Measurements from ENCODE around the gene SLC8A2.

The SLC8A2 gene

DNA sequence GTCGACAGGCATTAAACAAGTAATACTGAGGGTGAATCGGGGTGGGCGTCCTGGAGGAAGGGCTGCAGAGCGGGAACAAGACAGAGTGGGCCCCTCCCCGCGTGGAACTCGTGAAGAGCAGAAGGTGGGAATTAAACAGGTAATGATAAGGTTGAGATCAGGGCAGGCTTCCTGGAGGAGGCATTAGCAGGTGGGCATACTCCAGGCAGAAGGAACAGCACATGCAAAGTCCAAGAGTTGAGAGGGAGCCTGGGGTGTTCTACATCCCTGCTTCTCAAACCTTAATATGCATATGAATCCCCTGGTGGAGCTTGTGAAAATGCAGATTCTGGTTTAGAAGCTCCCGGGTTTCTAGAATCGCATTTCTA, 23.3 kb downstream of the SLC8A2 start:
- no peak for DNase-seq

DNA sequence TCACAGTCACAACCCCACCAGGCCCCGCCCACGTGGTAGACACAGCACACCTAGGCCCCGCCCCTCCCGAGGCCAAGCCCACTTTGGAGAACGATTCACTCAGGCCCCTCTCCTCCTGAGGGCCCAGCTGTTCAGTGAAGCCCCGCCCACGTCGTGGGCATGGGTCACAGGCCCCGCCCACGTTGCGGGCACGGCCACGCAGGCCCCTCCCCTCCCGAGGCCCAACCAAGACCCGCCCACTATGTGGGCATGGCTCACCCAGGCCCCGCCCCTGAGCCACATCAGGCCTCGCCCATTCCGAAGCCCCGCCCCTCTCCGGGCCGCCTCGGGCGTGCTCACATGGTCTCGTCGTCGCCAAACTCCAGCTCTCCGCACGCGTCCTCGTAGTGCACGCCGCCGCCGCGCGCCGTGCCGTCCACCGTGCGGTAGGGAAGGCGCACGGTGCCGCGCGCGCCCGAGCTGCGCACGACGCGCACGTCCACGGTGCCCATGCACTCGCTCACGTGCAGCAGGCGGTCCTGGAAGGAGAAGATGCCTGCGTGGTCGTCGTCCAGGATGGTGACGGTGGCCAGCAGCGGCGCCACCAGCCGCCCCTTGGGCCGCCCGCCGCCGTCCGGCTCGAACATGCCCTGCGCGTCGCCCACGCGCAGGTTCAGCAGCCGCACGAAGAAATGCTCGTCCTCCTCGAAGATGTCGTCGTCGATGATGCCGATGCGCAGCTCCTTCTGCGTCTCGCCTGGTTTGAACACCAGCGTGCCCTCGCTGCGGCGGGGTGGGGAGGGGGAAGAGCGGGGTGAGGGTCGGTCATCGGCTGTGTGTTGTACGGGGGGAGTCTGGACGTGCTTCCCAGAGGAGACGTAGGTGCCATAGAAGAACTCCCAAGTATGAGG, 24.0 kb downstream of the SLC8A2 start:
- peak; percentile 55 for DNase-seq

DNA sequence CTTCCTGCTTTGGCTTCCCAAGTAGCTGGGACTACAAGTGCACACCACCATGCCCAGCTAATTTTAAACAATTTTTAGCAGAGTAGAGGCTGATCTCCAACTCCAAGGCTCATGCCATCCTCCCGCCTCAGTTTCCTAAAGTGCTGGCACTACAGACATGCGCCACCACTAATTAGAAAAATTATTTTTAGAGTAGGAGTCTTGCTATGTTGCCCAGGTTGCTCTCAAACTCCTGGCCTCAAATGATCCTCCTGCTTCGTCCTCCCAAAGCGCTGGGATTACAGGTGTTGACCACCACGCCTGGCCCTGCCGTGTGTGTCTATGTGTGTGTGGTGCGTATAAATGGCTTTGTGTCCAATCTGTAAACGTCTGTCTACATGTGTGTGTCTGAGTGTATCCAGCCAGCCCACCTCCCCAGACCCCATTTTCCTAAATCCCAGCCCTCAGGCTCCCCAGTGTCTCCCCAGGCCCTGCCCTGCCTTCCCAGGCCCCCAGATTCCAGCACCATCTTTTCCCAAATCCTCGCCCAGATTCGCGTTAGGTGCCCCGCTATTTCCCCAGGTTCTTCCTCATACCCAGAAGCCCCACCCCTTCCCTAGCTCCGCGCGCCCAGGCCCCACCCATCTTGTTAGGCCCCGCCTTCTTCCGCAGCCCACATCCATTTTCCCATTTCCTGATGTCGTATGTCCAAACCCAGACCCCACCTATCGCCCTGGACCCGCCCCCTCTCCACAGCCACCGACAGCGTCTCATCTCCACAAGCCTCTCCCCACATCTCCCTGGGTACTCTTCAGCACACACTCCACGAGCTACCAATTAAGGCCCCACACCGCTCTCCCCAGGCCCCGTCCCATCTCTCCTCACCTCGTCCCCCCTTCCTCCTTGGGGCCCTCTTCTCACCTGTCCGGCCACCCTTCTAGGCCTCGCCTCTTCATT, 24.9 kb downstream of the SLC8A2 start:
- DNase-seq, result no peak

DNA sequence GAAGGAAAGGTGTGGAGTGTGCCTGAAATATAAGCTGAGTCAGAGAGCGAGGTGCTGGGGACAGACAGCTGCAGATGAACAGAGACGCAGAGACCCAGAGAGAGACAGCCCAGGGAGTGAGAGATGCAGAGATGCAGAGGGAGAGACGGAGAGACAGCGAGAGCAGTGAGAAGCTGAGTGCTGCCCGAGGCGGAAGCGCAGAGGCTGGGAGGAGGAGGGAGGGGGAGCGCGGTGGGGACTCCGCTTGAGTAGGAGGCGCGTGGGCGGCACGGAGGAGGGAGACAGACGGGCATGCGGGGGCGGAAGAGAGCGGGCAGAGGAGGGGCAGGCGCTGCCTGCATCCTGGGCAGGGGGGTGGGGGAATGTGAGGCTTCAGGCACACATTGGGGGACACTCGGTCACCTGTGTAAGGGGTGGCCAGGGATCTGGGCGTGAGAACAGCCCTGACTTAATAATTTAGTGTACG, 25.7 kb downstream of the SLC8A2 start:
- DNase-seq, result peak; percentile 56

DNA sequence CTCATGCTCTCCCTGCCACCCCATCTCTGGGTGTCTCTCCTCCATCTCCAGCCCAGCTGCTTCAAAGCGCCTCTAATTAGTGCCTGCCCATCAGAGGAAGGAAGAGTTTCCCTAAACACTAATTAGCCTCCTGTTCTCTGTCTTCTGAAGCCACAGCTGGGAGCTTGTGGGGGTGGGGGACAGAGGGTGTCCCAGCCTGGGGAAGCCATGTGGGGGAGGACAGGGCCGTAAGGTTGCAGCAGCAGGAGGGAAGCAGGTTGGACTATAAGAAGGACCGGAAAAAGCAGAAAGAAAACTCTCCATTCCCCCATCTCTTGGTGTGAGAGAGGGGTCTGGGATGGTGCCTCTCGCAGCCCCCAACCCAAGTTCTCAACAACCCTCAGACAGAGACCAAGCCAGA, 26.2 kb downstream of the SLC8A2 start:
- no peak for DNase-seq

DNA sequence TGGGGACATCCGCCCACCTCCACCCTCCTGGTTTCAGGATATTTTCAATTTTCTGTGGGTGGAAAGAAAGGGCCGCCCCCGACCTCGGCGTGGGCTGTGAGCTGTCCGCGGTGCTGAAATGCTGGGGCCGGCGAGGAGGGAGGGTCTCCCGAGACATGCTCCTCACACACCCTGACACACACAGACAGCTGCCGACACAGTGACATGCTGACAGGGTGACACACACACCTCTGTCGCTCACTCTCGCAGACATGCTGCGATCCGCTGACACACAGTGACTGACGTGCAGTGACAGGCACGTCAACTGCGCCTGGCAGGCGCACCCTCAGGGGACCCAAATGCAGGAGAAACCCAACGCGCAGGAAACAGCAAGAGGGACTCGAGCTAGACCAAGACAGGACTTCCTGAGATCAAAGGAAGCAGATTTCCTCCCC, 27.3 kb downstream of the SLC8A2 start:
- DNase-seq, result peak; percentile 21

DNA sequence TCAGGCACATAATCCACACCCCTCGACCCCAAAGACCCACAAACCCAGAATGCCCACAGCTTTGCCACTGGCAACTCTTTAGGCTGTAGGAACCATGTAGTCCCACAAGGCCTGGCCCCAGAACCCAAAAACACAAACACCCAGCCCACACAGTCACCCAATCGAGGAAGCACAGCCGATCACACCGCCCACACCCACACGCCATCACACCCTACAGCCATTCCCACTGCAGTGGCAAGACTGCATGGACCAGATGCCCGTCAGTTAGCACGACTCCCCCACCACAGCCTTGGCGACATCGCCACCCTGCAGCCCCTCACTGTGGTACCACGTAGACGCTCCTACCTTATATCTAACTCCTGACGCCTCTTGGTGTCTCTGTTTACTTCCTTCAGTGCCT, 28.4 kb downstream of the SLC8A2 start:
- DNase-seq, result no peak

DNA sequence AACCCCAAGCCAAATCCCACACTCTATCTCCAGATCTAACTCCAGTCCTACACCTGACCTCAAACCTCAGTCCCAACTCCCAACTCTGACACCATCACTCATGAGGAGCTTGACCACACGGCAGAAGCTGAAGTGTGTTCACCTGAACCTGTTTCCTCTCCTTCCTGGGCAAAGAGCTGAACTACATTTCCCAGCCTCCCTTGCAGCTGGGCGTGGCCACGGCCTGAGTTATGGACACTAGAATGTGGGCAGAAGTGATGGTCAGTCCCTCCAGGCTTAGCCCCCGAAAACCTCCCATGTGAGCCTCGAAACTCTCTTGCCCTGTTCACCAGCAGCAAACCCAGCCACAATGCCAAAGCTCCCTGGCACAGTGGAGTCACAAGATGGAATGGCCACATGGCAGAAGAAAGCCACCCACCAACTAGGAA, 32.9 kb downstream of the SLC8A2 start:
- no peak for DNase-seq

DNA sequence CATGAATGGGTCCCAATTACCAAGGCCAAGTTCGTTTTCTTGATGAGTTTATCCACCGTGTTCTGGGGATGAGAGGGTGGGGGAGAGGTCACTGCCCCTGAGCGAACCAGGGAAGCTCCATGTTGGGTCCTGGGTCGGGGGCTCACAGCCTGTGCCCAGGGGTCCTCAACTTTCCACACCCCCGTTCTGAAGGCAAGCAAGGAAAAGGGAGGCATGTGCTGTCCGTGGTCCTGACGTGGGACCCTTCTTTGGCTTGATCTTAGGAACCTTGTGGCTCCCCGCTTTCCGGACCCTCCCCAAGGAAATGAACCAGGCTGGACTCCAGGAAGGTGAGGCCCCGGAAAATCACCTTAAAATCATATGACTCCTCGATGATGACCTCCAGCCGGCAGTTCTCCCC, 34.2 kb downstream of the SLC8A2 start:
- no peak for DNase-seq

DNA sequence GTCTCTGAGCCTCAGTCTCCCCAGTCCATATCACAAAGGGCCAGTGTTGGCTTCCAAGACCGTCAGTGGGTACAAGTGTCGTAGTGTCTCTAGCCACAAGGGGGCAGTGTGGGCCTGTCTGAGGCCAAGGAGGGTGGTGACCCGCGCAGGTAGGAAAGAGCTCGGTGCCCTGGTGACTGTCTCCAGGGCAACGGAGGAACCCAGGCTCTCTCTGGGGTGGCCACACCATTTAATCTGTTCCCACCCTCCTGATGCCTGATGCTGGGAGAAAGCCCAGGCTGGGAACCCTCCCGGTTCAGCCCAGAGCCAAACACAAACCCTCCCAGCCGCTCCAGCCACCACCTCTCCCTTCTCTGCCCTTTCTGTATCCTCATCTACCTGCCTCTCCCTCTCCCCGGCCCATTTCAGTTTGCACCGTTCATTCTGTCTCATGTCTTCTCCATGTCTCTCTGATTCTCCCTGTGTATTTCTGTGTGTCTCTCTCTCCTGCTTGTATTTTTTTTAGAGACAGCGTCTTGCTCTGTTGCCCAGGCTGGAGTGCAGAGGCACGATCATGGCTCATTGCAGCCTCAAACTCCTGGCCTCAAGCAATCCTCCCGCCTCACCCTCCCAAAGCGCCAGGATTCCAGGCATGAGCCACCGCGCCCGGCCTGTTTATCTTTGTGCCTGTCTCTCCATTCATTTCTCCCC, 34.8 kb downstream of the SLC8A2 start:
- peak; percentile 88 for DNase-seq

DNA sequence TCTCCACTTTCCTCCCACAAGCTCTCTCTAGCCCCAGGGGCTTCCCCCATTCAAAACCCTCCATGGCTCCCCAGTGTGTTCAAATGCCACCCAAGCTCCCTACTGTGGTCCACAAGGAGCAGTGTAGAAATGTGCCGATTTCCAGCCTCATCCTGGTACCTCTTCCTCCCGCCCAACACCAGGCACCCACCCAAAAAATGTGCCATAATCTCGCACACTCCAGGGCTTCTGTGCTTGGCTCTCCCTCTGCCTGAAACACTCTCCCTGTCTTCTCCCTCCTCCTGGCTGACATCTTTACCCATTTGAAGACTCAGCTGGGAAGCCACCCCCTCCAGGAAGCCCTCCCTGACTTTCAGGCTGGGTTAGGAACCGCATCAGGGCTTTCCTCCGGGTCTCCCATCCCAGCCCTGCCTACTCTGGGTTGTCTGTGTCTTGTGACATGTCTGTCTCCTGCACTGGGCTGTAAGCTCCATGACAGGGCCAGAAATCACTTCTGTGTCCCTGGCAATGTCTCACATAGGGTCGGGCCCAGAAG, 35.7 kb downstream of the SLC8A2 start:
- DNase-seq, result no peak

DNA sequence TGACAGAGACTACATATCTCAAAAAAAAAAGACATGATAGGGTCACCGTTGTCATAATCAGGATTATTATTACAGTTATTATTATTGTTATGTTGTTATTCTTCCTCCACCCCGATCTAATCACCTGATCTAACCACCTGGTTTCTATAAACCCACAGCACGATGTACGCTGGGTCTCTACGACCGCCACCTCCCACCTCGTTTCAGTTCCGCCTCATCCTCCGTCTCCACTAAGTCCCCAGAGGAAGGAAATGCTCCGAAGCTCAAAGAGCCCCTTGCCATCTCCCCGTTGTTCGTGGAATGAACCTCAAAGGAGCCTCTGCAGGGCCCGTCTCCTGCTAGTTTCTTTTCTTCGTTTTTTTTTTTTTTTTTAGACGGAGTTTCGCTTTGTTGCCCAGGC, 36.5 kb downstream of the SLC8A2 start:
- no peak for DNase-seq

DNA sequence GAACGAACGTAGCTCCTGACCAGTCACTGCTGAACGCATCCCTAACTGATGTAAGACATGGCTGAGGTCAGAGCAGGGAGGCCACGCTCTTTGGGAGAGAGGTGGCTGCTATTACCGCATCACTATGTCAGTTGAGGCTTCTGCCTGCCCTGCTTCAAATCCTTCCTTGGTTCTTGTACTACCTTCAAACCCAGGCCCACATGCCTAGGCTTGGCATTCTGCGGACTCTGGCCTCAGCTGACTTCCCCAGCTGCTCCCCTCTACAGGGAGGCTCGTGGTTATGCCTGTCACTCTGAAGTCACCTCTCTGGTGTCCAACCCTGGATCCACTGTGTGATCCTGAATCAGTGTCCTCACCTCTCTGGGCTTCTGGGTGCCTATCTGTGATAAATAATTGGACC, 37.6 kb downstream of the SLC8A2 start:
- DNase-seq, result no peak

DNA sequence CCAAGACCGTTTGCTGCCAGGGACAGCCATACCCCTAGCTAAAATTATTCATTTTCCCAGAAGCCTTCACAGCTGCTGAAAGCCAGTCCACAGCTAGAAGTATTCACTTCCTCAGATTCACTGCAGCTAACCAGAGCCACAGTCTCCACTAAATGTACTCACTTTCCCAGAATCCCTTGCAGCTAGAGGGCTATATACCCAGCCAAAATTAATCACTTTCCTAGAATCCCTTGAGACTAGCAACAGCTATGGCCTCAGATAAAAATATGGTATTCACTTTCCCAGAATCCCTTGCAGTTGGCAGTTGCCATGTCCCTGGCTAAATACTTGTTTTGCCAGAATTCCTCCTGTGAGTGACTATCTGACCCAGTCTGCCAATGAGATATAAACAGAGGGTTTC, 38.6 kb downstream of the SLC8A2 start:
- DNase-seq, result no peak

DNA sequence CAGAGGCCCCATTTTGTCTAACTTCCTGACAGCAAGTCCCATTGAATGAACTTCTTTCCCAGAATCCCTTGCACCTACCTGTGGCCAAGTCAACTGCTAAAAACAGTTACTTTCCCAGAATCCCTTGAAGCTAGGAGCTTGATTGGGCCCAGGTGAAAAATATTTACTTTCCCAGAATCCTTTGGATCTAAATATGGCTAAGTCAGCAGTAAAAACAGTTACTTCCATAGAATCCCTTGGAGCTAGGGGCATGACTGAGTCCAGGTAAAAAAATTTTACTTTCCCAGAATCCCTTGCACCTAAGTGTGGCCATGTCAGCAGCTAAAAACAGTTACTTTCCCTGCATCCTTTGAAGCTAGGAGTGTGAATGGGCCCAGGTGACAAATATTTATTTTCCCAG, 39.2 kb downstream of the SLC8A2 start:
- DNase-seq, result no peak

DNA sequence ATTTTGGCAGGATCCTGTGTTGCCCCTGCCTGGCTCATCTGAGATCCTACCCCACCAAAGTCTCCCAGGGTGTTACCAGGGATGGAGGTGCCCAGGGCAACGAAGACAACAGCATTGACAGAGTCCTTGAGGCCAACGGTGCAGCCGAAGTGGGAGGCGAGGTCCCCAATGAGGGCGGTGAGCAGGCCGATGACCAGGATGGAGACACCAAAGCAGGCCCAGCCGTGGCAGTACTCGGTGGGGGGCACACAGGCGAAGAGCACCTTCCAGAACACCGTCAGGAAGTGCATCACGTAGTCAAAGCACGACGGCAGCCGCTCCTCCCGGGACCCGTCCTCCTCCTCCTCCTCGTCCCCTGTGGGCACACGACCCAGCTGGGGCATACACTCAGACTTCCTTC, 39.6 kb downstream of the SLC8A2 start:
- DNase-seq, result no peak

DNA sequence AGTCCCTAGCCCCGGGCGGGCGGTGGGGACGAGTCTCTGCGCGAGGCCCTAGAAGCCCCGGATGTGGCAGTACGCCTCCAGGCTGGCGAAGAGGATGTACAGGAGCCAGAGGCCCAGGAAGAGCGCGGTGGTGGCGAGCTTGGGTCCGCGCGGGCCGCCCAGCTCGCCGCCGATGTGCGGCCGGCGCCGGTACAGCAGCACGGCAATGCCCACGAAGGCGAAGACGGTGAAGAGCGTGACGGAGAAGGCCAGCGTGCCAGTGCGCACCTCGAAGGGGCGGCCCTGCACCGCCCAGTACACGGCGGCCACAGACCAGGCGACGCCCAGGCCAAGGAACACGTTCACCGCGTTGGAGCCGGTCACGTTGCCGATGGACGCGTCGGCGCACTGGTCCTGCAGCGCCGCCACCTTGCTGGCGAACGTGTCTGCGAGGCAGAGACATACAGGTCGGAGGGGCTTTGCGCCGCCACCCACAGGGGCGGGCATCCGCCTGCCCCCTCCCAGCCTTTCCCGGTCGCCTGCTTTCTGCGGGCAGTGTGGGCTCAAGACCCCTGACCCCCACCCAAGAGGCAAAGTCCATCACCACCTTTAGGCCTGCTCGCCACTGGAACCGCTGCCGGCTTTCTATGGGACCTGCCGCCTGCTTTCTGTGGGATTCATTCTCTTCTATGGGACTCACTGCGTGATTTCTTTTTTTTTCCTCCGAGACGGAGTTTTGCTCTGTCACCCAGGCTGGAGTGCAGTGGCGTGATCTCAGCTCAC, 41.5 kb downstream of the SLC8A2 start:
- DNase-seq, result peak; percentile 20

DNA sequence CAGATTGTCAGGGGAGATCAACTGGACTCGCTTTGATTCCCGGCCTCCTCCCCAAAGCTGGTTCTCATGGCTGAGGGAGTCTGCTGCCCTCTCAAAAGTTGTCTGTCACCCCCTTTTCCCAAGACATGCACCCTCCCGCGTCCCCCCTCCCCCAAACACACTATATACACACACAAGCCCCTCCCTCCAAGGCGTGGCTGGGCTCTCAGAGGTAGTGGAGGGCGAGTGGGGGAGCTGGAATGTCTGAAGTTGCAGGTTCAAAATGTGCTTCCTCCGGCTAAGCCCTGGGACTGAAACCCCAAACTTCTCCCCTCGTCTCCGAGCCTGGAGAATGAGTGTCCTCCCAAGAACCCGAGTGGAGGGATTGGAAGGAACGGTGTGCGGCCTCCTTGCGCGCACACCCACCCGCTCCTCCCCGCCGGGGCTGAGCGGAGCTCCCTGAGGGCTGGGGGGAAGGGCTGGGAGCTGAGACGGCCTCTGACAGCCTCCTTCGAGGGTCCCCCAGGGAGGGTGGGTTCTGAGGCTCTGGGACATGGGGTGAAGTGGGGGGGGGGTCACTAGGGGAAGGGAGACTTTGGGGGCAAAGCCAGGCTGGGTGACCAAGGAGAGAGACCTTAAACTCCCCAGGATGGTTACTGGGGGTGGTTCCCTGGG, 42.4 kb downstream of the SLC8A2 start:
- no peak for DNase-seq

DNA sequence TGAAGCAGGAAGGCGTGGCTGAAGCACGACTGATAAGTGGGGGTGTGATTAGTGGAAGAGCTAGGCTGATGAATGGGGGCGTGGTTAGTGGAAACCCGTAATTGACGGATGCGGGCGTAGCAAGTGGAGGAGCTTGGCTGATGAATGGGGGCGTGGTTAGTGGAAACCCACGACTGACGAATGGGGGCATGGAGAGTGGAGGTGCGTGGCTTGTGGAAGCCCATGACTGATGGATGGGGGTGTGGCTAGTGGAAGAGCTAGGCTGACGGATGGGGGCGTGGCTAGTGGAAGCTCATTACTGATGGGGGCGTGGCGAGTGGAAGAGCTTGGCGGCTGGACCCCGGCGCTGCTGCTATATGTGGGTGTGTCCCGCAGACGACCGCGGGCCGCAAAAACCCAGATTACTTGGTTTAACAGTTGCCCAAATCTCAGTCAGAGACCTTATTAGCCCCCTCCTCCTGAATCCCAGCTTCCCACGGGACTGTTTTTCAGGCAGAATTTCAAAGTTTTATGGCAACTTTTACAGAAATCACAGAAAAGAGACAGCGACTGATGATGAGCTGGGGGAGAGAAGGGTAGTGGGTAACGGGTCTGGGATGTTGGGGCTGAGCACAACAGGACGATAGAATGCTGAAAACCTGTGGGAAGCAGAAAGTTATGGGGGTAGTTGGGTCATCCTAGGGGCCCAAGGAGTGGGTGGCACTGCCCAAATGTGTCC, 43.4 kb downstream of the SLC8A2 start:
- peak; percentile 88 for DNase-seq

DNA sequence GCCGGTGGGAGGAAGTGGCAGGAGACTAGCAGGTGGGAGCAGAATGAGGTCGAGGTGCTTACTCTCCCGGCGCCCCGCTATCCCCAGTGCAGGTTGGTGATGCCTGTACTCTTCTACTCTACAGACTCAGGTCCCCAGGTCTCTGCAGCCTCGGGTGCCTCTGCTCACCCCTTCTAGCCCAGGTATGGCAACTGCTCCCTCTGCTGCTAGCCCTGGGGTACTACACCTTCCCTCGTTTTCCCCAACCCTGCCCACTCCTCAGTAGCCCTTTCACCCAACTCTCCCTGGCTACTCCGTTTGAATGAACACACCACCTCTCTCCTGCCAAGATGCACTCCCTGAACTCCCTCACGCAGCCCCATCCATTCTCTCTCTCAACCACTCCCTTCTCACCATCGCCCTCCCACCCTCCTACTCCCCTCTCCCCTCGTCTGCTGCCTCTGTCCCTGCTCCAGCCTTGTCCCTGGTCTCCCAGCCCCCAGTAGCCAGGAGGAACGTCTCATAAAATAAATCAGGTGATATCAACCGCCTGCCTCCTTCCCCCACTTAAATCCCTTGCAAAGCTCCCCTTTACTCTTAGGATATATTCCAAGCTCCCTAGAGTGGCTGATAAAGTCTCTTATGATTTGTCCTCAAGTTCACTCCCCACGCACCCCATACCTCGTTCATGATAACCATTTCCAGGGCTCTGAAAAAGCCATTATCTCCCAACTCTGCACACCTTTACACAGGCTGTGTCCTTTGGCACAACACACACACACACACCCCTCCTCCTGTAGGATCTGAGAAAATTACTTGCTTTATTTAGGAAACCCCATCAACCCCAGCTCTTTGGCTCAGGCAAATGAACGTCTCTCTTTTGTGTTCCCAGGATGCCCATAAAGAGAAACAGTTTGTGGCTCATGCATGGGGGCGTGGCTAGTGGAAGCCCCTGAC, 44.2 kb downstream of the SLC8A2 start:
- peak; percentile 78 for DNase-seq
